Amniotic stem cell (primary cell): ENCODE data around the gene CTNNA3.

Experiments
- DNase-seq: peaks from one replicate; lab custom pipeline; 2025; lab: John Stamatoyannopoulos, UW

Gene CTNNA3

DNA sequence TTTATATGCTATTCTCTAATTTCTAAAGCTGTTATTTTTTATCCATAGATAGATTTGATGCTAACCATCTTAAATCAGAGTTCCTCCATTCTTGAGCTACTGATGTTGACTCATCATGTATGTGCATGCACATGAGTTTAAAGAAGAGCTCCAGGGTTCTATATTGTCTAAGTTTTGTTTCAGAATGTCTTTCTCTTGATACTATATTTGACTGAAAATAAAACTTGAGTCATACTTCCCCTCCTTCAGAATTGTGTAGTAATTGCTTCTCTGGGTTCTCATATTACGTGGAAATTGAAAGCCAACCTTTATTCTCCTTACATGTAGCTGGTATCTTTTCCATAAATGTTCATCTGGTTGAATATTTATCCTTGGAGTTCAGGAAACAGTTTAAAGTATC is 680.8 kb downstream of the CTNNA3 start:
- no peak for DNase-seq

- no peak for DNase-seq
Observed at GRCh38 chr10:67011981-67012380, 684.0 kb downstream of the CTNNA3 start.

DNA sequence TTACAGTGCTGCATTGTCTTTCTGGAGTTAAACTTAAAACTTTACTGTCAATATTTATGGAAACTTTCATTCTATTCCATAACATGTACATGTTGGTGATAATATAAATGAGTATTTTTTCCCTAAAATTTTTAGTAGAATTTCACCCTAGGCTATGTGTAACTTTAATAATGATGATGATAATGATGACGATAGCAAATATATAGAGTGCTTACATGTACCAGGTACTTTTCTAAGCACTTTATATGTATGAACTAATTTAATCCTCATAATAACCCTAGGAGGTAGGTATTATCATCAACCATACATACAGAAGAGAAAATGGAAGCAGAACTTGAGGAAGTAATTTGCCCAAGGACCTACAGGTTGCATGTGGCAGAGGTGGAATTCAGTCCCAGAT is 684.5 kb downstream of the CTNNA3 start:
- DNase-seq, result no peak

DNA sequence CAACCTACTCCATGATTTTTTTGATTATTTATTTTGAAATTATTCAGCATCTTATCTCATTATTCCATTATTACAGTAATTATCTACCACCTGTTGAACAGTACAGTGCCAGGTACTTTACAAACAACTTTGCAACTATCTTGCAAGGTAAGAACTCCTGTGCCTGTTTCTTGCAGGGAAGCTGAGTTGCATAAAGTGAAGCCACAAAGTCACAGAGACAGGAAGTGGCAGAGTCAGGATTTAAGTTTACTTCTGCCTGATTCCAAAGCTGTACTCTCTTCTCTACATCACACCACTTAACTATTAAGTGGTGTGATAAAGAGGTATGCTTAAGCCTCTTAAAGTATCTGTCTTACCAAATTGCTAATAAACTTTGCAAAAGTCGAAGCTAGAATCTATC is 690.0 kb downstream of the CTNNA3 start:
- no peak for DNase-seq

- DNase-seq, result no peak
Observed at GRCh38 chr10:67004690-67005089, 691.3 kb downstream of the CTNNA3 start.

- no peak for DNase-seq
Observed at GRCh38 chr10:66999762-67000545, 696.0 kb downstream of the CTNNA3 start.

DNA sequence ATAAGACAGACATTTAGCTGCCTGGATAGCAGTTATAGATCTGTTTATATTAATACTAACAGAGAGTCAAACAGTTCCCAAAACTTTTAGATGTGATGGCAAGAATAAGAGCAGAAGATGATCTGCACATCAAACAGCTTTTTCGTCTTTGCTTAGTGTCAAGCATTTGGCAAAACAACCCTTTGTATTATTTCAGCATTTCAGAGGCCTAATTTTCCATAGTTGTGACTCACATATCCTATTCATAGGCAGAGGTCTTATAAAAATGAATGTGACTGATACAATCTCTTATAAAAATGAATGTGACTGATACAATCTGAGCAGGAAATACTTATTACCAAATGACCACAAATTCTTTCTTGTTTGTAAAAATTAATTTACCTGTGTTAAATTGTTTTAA is 699.0 kb downstream of the CTNNA3 start:
- no peak for DNase-seq

- DNase-seq, result no peak
Observed at GRCh38 chr10:66990143-66990830, 705.7 kb downstream of the CTNNA3 start.

- DNase-seq, result no peak
Observed at GRCh38 chr10:66983475-66983818, 712.5 kb downstream of the CTNNA3 start.

DNA sequence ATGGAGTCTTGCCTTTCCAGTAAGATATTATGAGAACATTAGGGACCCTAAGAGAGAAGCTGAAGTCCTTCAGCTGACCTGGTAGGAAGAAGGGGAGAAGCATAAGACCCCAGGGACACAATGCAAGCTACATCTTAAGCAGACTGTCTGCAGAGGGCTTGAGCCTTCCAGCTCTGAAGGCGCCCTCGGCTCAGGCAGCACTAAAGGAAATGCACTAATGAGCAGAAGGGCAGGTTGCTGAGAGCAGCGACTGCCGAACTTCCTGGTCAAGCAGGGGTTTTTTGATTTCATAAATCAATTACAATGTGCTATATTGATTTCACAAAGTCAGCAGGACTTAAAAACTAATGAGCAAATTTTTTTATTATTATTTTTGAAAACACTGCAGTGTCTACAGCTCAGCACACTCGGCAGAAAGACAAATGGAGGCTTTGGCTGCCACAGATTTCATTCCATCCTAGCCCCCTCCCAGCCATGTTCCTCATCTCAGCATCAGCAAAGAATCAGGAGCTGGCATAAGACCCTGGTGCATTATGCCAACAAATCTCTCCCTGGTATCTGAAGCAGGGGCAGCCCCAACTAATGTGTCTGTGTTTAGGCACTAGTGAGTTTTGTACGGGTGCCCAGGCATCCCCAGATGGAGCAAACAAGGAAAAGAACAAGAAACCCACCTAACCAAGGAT is 713.1 kb downstream of the CTNNA3 start:
- DNase-seq, result no peak

DNA sequence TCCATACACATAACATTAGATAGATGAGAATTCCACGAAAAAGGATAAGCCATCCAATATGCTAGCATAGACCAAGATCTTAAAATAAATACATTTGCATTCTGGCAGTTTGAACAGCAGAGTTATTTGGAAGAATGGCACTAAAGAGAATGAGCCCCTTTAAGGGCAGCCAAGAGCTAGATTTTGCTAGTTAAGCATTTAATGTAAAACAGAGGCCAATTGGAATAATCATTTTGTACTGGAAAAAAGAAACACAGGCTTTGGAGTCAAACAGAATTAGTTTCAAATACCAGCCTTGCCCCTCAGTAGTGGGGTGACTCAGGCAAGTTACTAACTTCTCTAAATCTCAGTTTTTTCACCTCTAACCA is 714.0 kb downstream of the CTNNA3 start:
- no peak for DNase-seq

DNA sequence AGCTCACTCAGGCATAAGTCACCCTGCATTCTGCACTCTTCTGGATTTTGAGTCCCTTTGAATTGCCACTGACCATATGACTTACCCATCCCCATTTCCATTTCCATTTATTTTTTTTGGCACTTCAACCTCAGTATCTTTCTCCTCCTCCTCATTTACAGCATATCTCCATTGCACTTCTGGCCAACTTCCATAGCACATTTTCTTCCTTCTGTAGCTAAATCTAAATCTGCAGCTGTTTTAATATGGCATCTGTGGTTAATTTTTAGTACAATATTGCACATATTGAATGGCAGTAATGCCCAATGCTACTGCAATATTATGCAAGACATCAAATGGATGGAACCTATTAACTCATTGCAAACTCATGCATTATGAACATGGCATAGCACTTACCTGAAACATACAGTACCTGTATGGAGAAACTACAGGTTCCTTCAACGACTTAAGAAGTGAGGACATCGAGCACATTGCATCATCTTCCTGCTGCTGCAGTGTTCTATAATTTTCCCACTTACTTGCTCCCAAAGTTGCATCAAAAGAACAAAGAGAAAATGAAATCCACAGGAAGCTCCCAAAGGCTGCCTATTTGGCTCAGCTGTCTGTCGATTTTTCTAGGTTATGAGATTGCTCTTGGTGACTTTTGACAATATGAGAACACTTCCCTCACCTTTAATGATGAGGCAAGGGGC is 714.5 kb downstream of the CTNNA3 start:
- DNase-seq, result no peak

GRCh38 chr10:66980246-66980815 is 715.7 kb downstream of the CTNNA3 start:
- DNase-seq, result no peak

GRCh38 chr10:66964946-66965345 is 731.0 kb downstream of the CTNNA3 start:
- no peak for DNase-seq

DNA sequence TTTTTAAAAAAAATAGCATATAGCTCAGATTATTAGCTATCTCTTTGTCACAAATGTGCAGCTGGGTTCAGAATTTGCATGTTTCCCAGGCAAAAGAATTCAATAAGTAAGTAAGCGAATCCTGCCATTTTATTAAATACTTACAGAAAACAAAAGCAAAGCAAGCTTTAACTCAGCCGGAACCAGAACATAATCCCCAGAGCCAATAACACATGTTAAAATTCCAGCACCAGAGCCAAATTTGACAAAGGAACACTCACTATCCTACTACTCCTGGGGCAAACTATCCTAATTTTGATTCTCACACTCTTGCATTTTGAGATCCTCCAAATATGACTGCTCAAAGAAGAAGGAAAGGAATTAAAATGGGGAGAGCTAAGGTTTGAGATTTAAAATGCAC is 737.5 kb downstream of the CTNNA3 start:
- DNase-seq, result no peak

DNA sequence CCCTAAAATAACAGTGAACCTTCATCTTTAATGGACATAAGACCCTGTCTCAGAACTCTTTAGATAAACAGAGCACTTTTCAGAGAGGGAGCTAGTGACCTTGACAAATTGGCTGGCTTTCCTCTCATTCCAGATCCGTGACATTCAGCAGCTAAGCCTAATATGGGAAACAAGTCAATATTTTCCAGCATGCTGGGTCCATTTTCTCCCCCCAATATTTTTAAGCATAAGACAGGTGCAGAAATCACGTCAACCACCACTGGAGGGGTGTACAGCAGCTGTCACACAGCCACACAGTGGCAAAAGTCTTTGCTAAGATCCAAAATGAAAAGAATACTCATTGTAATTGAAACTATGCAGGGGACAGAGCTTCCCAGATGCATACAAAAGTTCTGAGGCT is 744.1 kb downstream of the CTNNA3 start:
- no peak for DNase-seq

- DNase-seq, result no peak
Observed at GRCh38 chr10:66943590-66943989, 752.4 kb downstream of the CTNNA3 start.

DNA sequence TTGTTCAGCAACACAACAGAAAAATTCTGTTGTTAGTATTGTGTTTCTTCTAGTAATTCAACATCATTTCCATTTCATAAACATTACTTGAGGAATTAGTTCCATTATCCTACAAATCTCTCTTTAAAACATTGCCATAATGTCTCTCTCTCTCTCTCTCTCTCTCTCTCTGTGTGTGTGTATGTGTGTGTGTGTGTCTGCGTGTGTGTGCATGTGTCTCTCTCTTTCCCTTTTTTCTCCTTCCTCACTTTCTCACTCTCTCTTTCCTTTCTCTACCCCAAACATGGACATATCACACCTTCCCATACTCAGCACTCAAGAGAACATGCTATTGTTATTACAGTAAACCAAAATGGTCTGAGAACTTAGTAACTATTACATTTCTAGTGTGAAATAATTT is 753.6 kb downstream of the CTNNA3 start:
- DNase-seq, result no peak

GRCh38 chr10:66941491-66941890 is 754.5 kb downstream of the CTNNA3 start:
- DNase-seq, result no peak

DNA sequence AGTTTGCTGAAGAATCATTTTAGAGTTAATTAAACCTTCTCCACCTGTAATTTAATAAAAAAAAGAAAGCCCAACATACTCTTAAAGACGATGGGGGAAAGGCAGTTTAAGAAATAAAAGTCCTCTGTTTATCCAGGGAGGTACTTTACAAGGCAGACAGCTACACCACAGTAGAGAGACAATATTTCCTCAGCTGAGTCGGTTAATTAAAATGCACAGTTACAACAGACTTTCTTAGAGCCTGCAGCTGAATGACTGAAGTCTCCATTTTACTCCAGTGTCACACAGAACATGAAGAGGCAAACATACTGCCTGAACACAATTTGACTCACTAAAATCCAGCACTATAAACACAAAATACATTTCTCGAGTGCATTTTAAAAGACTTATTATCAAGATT is 755.0 kb downstream of the CTNNA3 start:
- DNase-seq, result no peak

DNA sequence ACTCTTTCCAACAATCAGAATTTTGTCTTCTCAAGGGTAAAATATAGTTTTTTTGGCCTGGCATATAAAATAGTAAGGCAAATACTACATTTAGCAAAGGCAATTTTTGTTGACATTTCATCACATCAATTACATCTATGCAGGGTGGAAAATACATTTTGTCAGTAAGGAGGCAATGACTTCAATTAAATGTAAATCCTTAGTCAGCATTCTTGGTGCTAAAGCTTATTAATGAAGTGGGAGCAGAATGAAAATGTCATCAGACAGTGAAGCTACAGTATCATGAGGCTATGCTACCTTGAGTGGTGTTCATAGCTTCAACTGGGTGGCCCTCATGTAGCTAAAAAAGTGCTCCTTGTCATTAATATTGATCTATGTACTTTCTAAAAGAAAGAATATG is 761.3 kb downstream of the CTNNA3 start:
- DNase-seq, result no peak

DNA sequence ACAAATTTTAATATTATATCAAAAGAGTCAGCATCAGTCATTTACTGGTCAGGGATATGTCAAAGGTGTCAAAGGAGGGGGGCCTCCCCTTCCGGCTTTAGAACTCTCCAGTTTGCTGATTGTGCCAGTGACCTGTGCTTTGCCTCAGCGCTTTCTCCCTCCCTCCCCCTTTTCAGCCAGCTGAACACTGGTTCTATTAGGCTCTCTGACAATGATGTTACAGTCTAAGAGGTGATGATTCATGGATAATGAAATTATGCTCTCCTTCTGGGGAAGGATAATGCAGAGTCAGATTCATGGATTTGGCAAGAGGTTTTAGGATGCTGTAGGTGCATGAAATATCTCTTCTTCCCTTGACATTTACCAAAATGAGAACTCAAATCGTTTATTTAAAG is 764.0 kb downstream of the CTNNA3 start:
- DNase-seq, result no peak
